ENCODE measurements around the gene NEU4.
"Not testable (repeated sequence)": the region's sequence is repeated elsewhere in the genome, so short reads cannot be mapped to it uniquely, and the experiment has no call there.

Gene NEU4

GRCh38 chr2:241833756-241834526, 24.9 kb downstream of the NEU4 start:
- DNase-seq (ENCODE audit: low read depth, low spot score), result not testable (repeated sequence)

GRCh38 chr2:241834527-241835210, 25.7 kb downstream of the NEU4 start:
- DNase-seq (ENCODE audit: low read depth, low spot score), result no peak

- no peak for DNase-seq (ENCODE audit: low read depth, low spot score)
Observed at GRCh38 chr2:241835611-241836010, 26.6 kb downstream of the NEU4 start.

- DNase-seq (ENCODE audit: low read depth, low spot score), result no peak
Observed at GRCh38 chr2:241836292-241836691, 27.3 kb downstream of the NEU4 start.

- no peak for DNase-seq (ENCODE audit: low read depth, low spot score)
Observed at GRCh38 chr2:241837197-241837965, 28.4 kb downstream of the NEU4 start.

- no peak for DNase-seq (ENCODE audit: low read depth, low spot score)
Observed at GRCh38 chr2:241841181-241842066, 32.4 kb downstream of the NEU4 start.

GRCh38 chr2:241842067-241842415, 33.0 kb downstream of the NEU4 start:
- DNase-seq (ENCODE audit: low read depth, low spot score), result no peak

- no peak for DNase-seq (ENCODE audit: low read depth, low spot score)
Observed at GRCh38 chr2:241842620-241843211, 33.7 kb downstream of the NEU4 start.

GRCh38 chr2:241843321-241844065, 34.5 kb downstream of the NEU4 start:
- DNase-seq (ENCODE audit: low read depth, low spot score), result no peak

- no peak for DNase-seq (ENCODE audit: low read depth, low spot score)
Observed at GRCh38 chr2:241844066-241844728, 35.2 kb downstream of the NEU4 start.

GRCh38 chr2:241844831-241845578, 36.0 kb downstream of the NEU4 start:
- DNase-seq (ENCODE audit: low read depth, low spot score), result no peak

- DNase-seq (ENCODE audit: low read depth, low spot score), result no peak
Observed at GRCh38 chr2:241846406-241846805, 37.4 kb downstream of the NEU4 start.

GRCh38 chr2:241848761-241849615, 40.0 kb downstream of the NEU4 start:
- DNase-seq (ENCODE audit: low read depth, low spot score), result no peak

- no peak for DNase-seq (ENCODE audit: low read depth, low spot score)
Observed at GRCh38 chr2:241849616-241850543, 40.9 kb downstream of the NEU4 start.

GRCh38 chr2:241850544-241851324, 41.7 kb downstream of the NEU4 start:
- DNase-seq (ENCODE audit: low read depth, low spot score), result no peak
